Measurements from ENCODE around the gene MAGI2. TPM values are rescaled to one million over a fixed set of nuclear protein-coding genes. Genes with fewer than 3 reads are reported as not detected.

Gene MAGI2
- polyA plus RNA-seq, 3 donors = 0.03 to 0.11 TPM; not detected in 1

GRCh38 chr7:78234634-78235033, 1218.8 kb downstream of the MAGI2 start:
- no peak overlapping the region for H3K27ac ChIP-seq (ENCODE audit: low read depth in 1 of 2, low read length in 2 of 2)
- no peak overlapping the region for H3K9ac ChIP-seq (ENCODE audit: insufficient read depth, low read length, poor library complexity, severe bottlenecking)
- Mint-ChIP-seq H3K4me3 (no peak overlapping the region), H3K9me3 (peaks cover 0 to 11% (median 5%) of the 10 kb centered on the region in 7 donors), H3K4me1 (no peaks in the 10 kb centered on the region), H3K36me3 (no peaks in the 10 kb centered on the region), H3K27me3 (ENCODE audit: low read depth in 3 of 3) (peaks cover 0 to 1% (median 0%) of the 10 kb centered on the region in 3 donors), H3K27ac (no peak overlapping the region)
- H3K79me2 ChIP-seq (ENCODE audit: insufficient read depth, low read length) = no peaks in the 10 kb centered on the region
- H4K20me1 ChIP-seq (ENCODE audit: insufficient read depth, low read length) = no peaks in the 10 kb centered on the region
- H3K27me3 ChIP-seq (ENCODE audit: control insufficient read depth in 2 of 2, insufficient read depth in 2 of 2, low read length in 2 of 2) = no peaks in the 10 kb centered on the region
- H3K4me2 ChIP-seq (replicated peaks; ENCODE audit: extremely low read depth, low read length, poor library complexity, severe bottlenecking) = no peak overlapping the region
- H3K4me3 ChIP-seq (replicated peaks in 1 of 3; ENCODE audit: low read depth in 2 of 3, low read length in 3 of 3) = no peak overlapping the region
- no peaks in the 10 kb centered on the region for H3K4me1 ChIP-seq (ENCODE audit: control insufficient read depth in 1 of 2, insufficient read depth in 2 of 2, low read length in 2 of 2)
- no peak for TF ChIP-seq CTCF (IDR thresholded peaks at IDR 0.05)
- H3K9me3 ChIP-seq (replicated peaks in 1 of 2; ENCODE audit: control insufficient read depth in 1 of 2, insufficient read depth in 1 of 2, low read length in 2 of 2) = peaks cover 0 to 9% of the 10 kb centered on the region in 2 donors
- H2AFZ ChIP-seq (ENCODE audit: insufficient read depth, low read depth, low read length, poor library complexity, severe bottlenecking) = no peak overlapping the region
- 100% methylated on average over 1 of the region's 3 CpGs for WGBS (ENCODE audit: insufficient coverage)
- no peaks in the 10 kb centered on the region for H3K36me3 ChIP-seq (replicated peaks in 1 of 2; ENCODE audit: control insufficient read depth in 1 of 2, insufficient read depth in 2 of 2, low read length in 2 of 2)
- intact Hi-C loops (cut with micrococcal nuclease) = no loop called here
- no peak for DNase-seq

- Histone ChIP-seq H3K4me3 (replicated peaks in 1 of 3; ENCODE audit: low read depth in 2 of 3, low read length in 3 of 3) (no peak overlapping the region), H2AFZ (ENCODE audit: insufficient read depth, low read depth, low read length, poor library complexity, severe bottlenecking) (no peak overlapping the region), H3K4me1 (ENCODE audit: control insufficient read depth in 1 of 2, insufficient read depth in 2 of 2, low read length in 2 of 2) (no peaks in the 10 kb centered on the region), H3K36me3 (replicated peaks in 1 of 2; ENCODE audit: control insufficient read depth in 1 of 2, insufficient read depth in 2 of 2, low read length in 2 of 2) (no peaks in the 10 kb centered on the region), H3K27me3 (ENCODE audit: control insufficient read depth in 2 of 2, insufficient read depth in 2 of 2, low read length in 2 of 2) (no peaks in the 10 kb centered on the region), H4K20me1 (ENCODE audit: insufficient read depth, low read length) (no peaks in the 10 kb centered on the region), H3K27ac (ENCODE audit: low read depth in 1 of 2, low read length in 2 of 2) (no peak overlapping the region), H3K79me2 (ENCODE audit: insufficient read depth, low read length) (no peaks in the 10 kb centered on the region), H3K4me2 (replicated peaks; ENCODE audit: extremely low read depth, low read length, poor library complexity, severe bottlenecking) (no peak overlapping the region), H3K9ac (ENCODE audit: insufficient read depth, low read length, poor library complexity, severe bottlenecking) (no peak overlapping the region), H3K9me3 (replicated peaks in 1 of 2; ENCODE audit: control insufficient read depth in 1 of 2, insufficient read depth in 1 of 2, low read length in 2 of 2) (peaks cover 0 to 3% of the 10 kb centered on the region in 2 donors)
- DNase-seq = no peak
- H3K36me3 Mint-ChIP-seq = no peaks in the 10 kb centered on the region
- H3K27ac Mint-ChIP-seq = no peak overlapping the region
- H3K9me3 Mint-ChIP-seq = peaks cover 0 to 11% (median 5%) of the 10 kb centered on the region in 7 donors
- peaks cover 0 to 2% (median 1%) of the 10 kb centered on the region in 3 donors for H3K27me3 Mint-ChIP-seq (ENCODE audit: low read depth in 3 of 3)
- intact Hi-C loops (cut with micrococcal nuclease) = no loop called here
- 100% methylated on average over 1 of the region's 1 CpG for WGBS (ENCODE audit: insufficient coverage)
- no peak for TF ChIP-seq CTCF (IDR thresholded peaks at IDR 0.05)
- H3K4me3 Mint-ChIP-seq = no peak overlapping the region
- H3K4me1 Mint-ChIP-seq = no peaks in the 10 kb centered on the region
Measured at GRCh38 chr7:78232806-78233205, 1220.7 kb downstream of the MAGI2 start.

Measured in CD14-positive monocyte (primary cell).